22Rv1 (cell line): Measurements from ENCODE around the gene ARVCF.

Source experiments
- CTCF ChIP-seq: fragments of 450-650 bp; IDR thresholded peaks from 2 replicates; pipeline ENCODE4 v1.5.1; 2017; ENCODE audit warnings: mild to moderate bottlenecking
- ZFX ChIP-seq: fragments of 450-650 bp; IDR thresholded peaks from 2 replicates; pipeline ENCODE4 v1.6.1; 2017; ENCODE audit warnings: antibody characterized with exemption, borderline replicate concordance

GRCh38 chr22:20019661-20020532 lies 3.3 kb upstream of the ARVCF start:
- TF ChIP-seq CTCF: no peak
- TF ChIP-seq ZFX: no peak
